GM12878 (cell line): ENCODE measurements around the gene SLC22A23. TPM values are rescaled to one million over a fixed set of nuclear protein-coding genes. Genes with fewer than 3 reads are reported as not detected.

ENCODE experiments used
- ATAC-seq: fragments of 200-7000 bp; cut with Tn5 transposase; 3 replicates; pipeline ENCODE4 v1.9.1; 2020; ENCODE audit warnings: mild to moderate bottlenecking, moderate library complexity
- BruUV-seq: library from RNA; stranded (reverse); fragments of 400-500 nt; replicated peaks from 2 replicates; lab custom pipeline; 2021; lab: Mats Ljungman, UMichigan
- CTCF ChIA-PET: fragments of 300-600 bp; sonication (Branson Sonifier 250); formaldehyde crosslinking; extraction: SDS; loops from one replicate; lab custom pipeline; 2021; ENCODE audit warnings: inconsistent platforms; lab: Yijun Ruan, JAX
- POLR2A ChIA-PET: fragments of 350-600 bp; formaldehyde crosslinking; extraction: SDS; loops from one replicate; lab custom pipeline; 2021; ENCODE audit warnings: inconsistent platforms; lab: Charles Lee
- RAD21 ChIA-PET: fragments of 300-600 bp; sonication (Branson Sonifier 250); formaldehyde crosslinking; loops from one replicate; lab custom pipeline; 2023; ENCODE audit warnings: antibody characterized with exemption; ENCODE audit not compliant: unreplicated experiment; lab: Charles Lee
- SMC1A ChIA-PET: fragments of 300-600 bp; sonication (Branson Sonifier 250); formaldehyde crosslinking; loops from one replicate; lab custom pipeline; 2023; ENCODE audit not compliant: unreplicated experiment, uncharacterized antibody; lab: Charles Lee
- DNase-seq: peaks from one replicate; pipeline ENCODE4 v3.0.0-alpha.2; 2011; ENCODE audit warnings: low read depth, low spot score
- FAIRE-seq: peaks from 3 replicates; lab custom pipeline; 2011; peaks lifted over from hg19 to GRCh38; lab: Jason Lieb, UNC
- H2AFZ ChIP-seq: 2 replicates; pipeline ENCODE4 v1.6.0; 2011; ENCODE audit warnings: low read depth, low read length, control low read depth; ENCODE audit not compliant: control insufficient read depth
- H3K27ac ChIP-seq: 2 replicates; pipeline ENCODE4 v1.5.1; 2011; ENCODE audit warnings: control low read depth; ENCODE audit not compliant: control insufficient read depth, insufficient read depth
- H3K27me3 ChIP-seq, 2 experiments: replicated peaks in 1 of 2; 2 replicates each; pipeline versions ENCODE4 v1.6.0 to v1.6.1; 2011; ENCODE audit warnings: low read length in 1 of 2; ENCODE audit not compliant: control insufficient read depth in 2 of 2, insufficient read depth in 2 of 2
- H3K36me3 ChIP-seq, 2 experiments: 2 replicates each; pipeline ENCODE4 v1.5.1; 2011; ENCODE audit warnings: low read length in 1 of 2; ENCODE audit not compliant: control insufficient read depth in 2 of 2, insufficient read depth in 2 of 2
- H3K4me1 ChIP-seq: 2 replicates; pipeline ENCODE4 v1.6.1; 2011; ENCODE audit warnings: mild to moderate bottlenecking, low read length, moderate library complexity, mixed read lengths; ENCODE audit not compliant: control insufficient read depth, insufficient read depth
- H3K4me2 ChIP-seq: 2 replicates; pipeline ENCODE4 v1.6.0; 2011; ENCODE audit warnings: control low read depth; ENCODE audit not compliant: control insufficient read depth, insufficient read depth
- H3K4me3 ChIP-seq: fragments of 200-600 bp; sonication (generic); 2 replicates; pipeline ENCODE4 v1.5.1; 2016
- H3K79me2 ChIP-seq: 2 replicates; pipeline ENCODE4 v1.6.0; 2011; ENCODE audit warnings: low read length; ENCODE audit not compliant: control insufficient read depth, insufficient read depth
- H3K9ac ChIP-seq: 2 replicates; pipeline ENCODE4 v1.8.0; 2011; ENCODE audit warnings: low read length, control low read depth, mixed read lengths; ENCODE audit not compliant: control insufficient read depth, insufficient read depth
- H3K9me3 ChIP-seq: replicated peaks from 3 replicates; pipeline ENCODE4 v1.5.1; 2011; ENCODE audit warnings: mild to moderate bottlenecking, low read length; ENCODE audit not compliant: control insufficient read depth, insufficient read depth
- H4K20me1 ChIP-seq: 2 replicates; pipeline ENCODE4 v1.6.0; 2011; ENCODE audit not compliant: control insufficient read depth, insufficient read depth
- ASH2L ChIP-seq: fragments of 300-600, 200-600 bp; sonication (generic); IDR thresholded peaks from 2 replicates; pipeline ENCODE4 v1.6.1; 2017; ENCODE audit warnings: low read depth, mild to moderate bottlenecking, borderline replicate concordance
- BCL3 ChIP-seq: IDR thresholded peaks from 2 replicates; pipeline ENCODE4 v1.6.1; 2011; ENCODE audit warnings: borderline replicate concordance, low read depth, mild to moderate bottlenecking, moderate library complexity, low read length; ENCODE audit not compliant: insufficient read depth, poor library complexity, severe bottlenecking
- EED ChIP-seq: sonication (generic); IDR thresholded peaks from 2 replicates; pipeline ENCODE4 v1.6.1; 2016; ENCODE audit warnings: antibody characterized with exemption, low read depth
- GATAD2B ChIP-seq: fragments of 450-650 bp; conservative IDR thresholded peaks from 2 replicates; pipeline ENCODE4 v1.6.1; 2017; ENCODE audit warnings: low read depth, mild to moderate bottlenecking, moderate library complexity
- MTA2 ChIP-seq: fragments of 450-650 bp; IDR thresholded peaks from 2 replicates; pipeline ENCODE4 v1.6.1; 2016; ENCODE audit warnings: low read depth, mild to moderate bottlenecking, moderate library complexity
- NBN ChIP-seq: fragments of 450-650 bp; IDR thresholded peaks from 2 replicates; pipeline ENCODE4 v1.6.1; 2016
- NFXL1 ChIP-seq: fragments of 450-650 bp; IDR thresholded peaks from 2 replicates; pipeline ENCODE4 v1.6.1; 2017; ENCODE audit warnings: antibody characterized with exemption, mild to moderate bottlenecking, borderline replicate concordance
- PAX8 ChIP-seq: fragments of 450-650 bp; IDR thresholded peaks from 2 replicates; pipeline ENCODE4 v1.6.1; 2017; ENCODE audit warnings: mild to moderate bottlenecking, moderate library complexity
- SP1 ChIP-seq: IDR thresholded peaks from one replicate; pipeline ENCODE4 v1.6.1; 2011; ENCODE audit warnings: low read depth, low read length
- SREBF2 ChIP-seq: IDR thresholded peaks from 2 replicates; pipeline ENCODE4 v1.6.1; 2012; ENCODE audit warnings: mild to moderate bottlenecking, low read length
- USF2 ChIP-seq: IDR thresholded peaks from 2 replicates; pipeline ENCODE4 v1.6.1; 2011; ENCODE audit warnings: low read depth, low read length, improper control_type of control experiment, borderline replicate concordance
- YBX1 ChIP-seq: fragments of 450-650 bp; IDR thresholded peaks from 2 replicates; pipeline ENCODE4 v1.6.1; 2016; ENCODE audit warnings: antibody characterized with exemption
- ZBED1 ChIP-seq: IDR thresholded peaks from 2 replicates; pipeline ENCODE4 v1.6.1; 2016; ENCODE audit warnings: borderline replicate concordance
- ZNF384 ChIP-seq: IDR thresholded peaks from 2 replicates; pipeline ENCODE4 v1.6.1; 2012; ENCODE audit warnings: low read depth, mild to moderate bottlenecking, low read length, improper control_type of control experiment, borderline replicate concordance
- ZNF592 ChIP-seq: fragments of 450-650 bp; IDR thresholded peaks from 2 replicates; pipeline ENCODE4 v1.6.1; 2017; ENCODE audit warnings: mild to moderate bottlenecking, moderate library complexity
- ZNF622 ChIP-seq: fragments of 450-650 bp; IDR thresholded peaks from 2 replicates; pipeline ENCODE4 v1.6.1; 2017; ENCODE audit warnings: mild to moderate bottlenecking, inconsistent platforms
- WGBS: methylation state at CpG from one replicate; pipeline ENCODE4 v1.1.6; 2016; ENCODE audit warnings: low lambda C conversion rate; ENCODE audit not compliant: insufficient replicate concordance, insufficient coverage; ENCODE audit errors: missing lambda C conversion rate; 5-methylcytosine and 5-hydroxymethylcytosine counted together
- in situ Hi-C: fragments of 300-500 bp; cut with MboI; formaldehyde crosslinking; loops from 9 replicates; pipeline ENCODE4 v1.14.3; 2018; ENCODE audit warnings: mixed read lengths
- intact Hi-C: fragments of 100-400 bp; cut with micrococcal nuclease; formaldehyde crosslinking; loops from one replicate; pipeline ENCODE4 v1.14.2; 2022; ENCODE audit not compliant: unreplicated experiment
- polyA plus RNA-seq, 11 experiments: library from polyadenylated mRNA; depleted of rRNA in 4 of 11; unstranded in 6 of 11; stranded (reverse) in 5 of 11; fragments of >200 nt; fragmentation: Nextera tagmentation in 4 of 11; fragmentation: Illumina TruSeq in 1 of 11; extraction: Ambion mirVana in 4 of 11; extraction: Trizol in 1 of 11; gene quantifications; 1 replicate in 1 of 11; 2 replicates in 10 of 11; pipeline versions ENCODE4 v1.2.1 to v1.2.3, GENCODE V29; 2011 to 2016; ENCODE audit warnings: inconsistent platforms in 2 of 11, missing spikeins in 2 of 11, low read depth in 1 of 11
- total RNA-seq, 4 experiments: library from RNA; depleted of rRNA in 3 of 4; stranded (reverse); fragments of >200 nt in 3 of 4; fragmentation: Illumina TruSeq in 1 of 4; extraction: Trizol in 1 of 4; gene quantifications; 2 replicates each; pipeline versions ENCODE4 v1.2.1 to v1.2.3, GENCODE V29; 2013 to 2021

Gene SLC22A23
- total and polyA plus RNA-seq, 10 of the 15 experiments (the other 5 are each of a cell fraction or from before 2014, with no cell fraction given), result 0.20 to 2.4 (median 0.74) TPM

GRCh38 chr6:3336859-3337515, 119.9 kb downstream of the SLC22A23 start (continued):
- TF ChIP-seq BCL3 (no peak), GATAD2B (no peak), ZBED1 (no peak), USF2 (no peak), EED (no peak), NFXL1 (no peak), YBX1 (no peak)

GRCh38 chr6:3336066-3336786, 120.6 kb downstream of the SLC22A23 start:
- CTCF ChIA-PET, result interaction anchor here (0.6 to 3.7 kb wide), 4 partner anchors 11 to 75 kb away, joined by 3 to 20 read pairs (median 3); no protein-coding TSS in a partner anchor
- SMC1A ChIA-PET, result interaction anchor here (0.9 to 6.2 kb wide), 8 partner anchors 11 to 97 kb away, joined by 3 to 44 read pairs (median 5); no protein-coding TSS in a partner anchor
- ATAC-seq (no peak), DNase-seq (no peak), FAIRE-seq (no peak)
- no peak overlapping the region for H3K4me2 ChIP-seq
- POLR2A ChIA-PET, result interaction anchor here (0.6 to 3.3 kb wide), 7 partner anchors 10 to 43 kb away, joined by 3 to 10 read pairs (median 5); no protein-coding TSS in a partner anchor
- intact Hi-C loops (no loop called here), in situ Hi-C loops (no loop called here)
- H3K4me1 ChIP-seq, result peaks cover 32% of the 10 kb centered on the region
- no peak overlapping the region for H3K4me3 ChIP-seq
- no peak overlapping the region for H3K9ac ChIP-seq
- no peaks in the 10 kb centered on the region for H3K36me3 ChIP-seq
- no peak overlapping the region for H2AFZ ChIP-seq
- H3K9me3 ChIP-seq, result no peaks in the 10 kb centered on the region
- no TSS peak for BruUV-seq
- no peaks in the 10 kb centered on the region for H3K27me3 ChIP-seq
- H3K27ac ChIP-seq, result no peak overlapping the region
- 51% methylated on average over 11 of the region's 11 CpGs for WGBS
- RAD21 ChIA-PET, result interaction anchor here (0.9 to 4.0 kb wide), 7 partner anchors 10 to 77 kb away, joined by 3 to 24 read pairs (median 4); no protein-coding TSS in a partner anchor
- H3K79me2 ChIP-seq, result no peaks in the 10 kb centered on the region
- no peaks in the 10 kb centered on the region for H4K20me1 ChIP-seq
- TF ChIP-seq ASH2L, result no peak
- no peak for TF ChIP-seq SP1
- TF ChIP-seq EED, result no peak
- no peak for TF ChIP-seq SREBF2
- TF ChIP-seq NBN, result no peak
- TF ChIP-seq ZNF592, result no peak
- no peak for TF ChIP-seq ZNF622
- no peak for TF ChIP-seq ZNF384
- TF ChIP-seq MTA2, result no peak
- TF ChIP-seq PAX8, result no peak
